ENCODE results near the gene RERG.

DNA sequence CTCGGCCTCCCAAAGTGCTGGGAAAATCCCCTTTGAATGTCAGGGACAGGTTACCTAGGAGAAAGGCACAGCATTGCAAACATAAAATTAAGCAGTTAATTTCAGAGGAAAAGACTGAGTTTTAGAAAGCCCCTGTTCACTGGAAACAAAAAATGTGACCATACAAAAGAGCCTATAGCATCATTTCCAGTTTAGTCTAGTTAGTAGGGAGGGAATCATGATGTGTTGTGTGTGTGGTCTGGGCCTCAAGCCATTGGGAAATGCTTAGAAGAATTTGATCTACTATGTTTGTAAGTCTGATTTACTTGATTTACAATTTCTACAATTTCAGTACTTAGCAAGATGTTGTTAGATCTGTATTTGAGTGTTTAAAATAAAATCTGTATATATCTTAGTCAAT, 47.1 kb upstream of the RERG start:
- TF ChIP-seq, protein P1, sequence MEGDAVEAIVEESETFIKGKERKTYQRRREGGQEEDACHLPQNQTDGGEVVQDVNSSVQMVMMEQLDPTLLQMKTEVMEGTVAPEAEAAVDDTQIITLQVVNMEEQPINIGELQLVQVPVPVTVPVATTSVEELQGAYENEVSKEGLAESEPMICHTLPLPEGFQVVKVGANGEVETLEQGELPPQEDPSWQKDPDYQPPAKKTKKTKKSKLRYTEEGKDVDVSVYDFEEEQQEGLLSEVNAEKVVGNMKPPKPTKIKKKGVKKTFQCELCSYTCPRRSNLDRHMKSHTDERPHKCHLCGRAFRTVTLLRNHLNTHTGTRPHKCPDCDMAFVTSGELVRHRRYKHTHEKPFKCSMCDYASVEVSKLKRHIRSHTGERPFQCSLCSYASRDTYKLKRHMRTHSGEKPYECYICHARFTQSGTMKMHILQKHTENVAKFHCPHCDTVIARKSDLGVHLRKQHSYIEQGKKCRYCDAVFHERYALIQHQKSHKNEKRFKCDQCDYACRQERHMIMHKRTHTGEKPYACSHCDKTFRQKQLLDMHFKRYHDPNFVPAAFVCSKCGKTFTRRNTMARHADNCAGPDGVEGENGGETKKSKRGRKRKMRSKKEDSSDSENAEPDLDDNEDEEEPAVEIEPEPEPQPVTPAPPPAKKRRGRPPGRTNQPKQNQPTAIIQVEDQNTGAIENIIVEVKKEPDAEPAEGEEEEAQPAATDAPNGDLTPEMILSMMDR (conservative IDR thresholded peaks at IDR 0.05): no peak
- TF ChIP-seq ZFX (IDR thresholded peaks at IDR 0.05): no peak
